HG02938 (cell line): ENCODE data around the gene AHNAK2.

ENCODE experiments used
- ATAC-seq: cut with Tn5 transposase; IDR thresholded peaks from one replicate; pipeline ENCODE4 v1.9.1; 2021; ENCODE audit warnings: mild to moderate bottlenecking, moderate library complexity; ENCODE audit not compliant: unreplicated experiment

Gene AHNAK2

GRCh38 chr14:104887623-104888488 is 90.3 kb downstream of the AHNAK2 start:
- no peak for ATAC-seq
